ENCODE measurements around the gene GRID1.

The GRID1 gene

DNA sequence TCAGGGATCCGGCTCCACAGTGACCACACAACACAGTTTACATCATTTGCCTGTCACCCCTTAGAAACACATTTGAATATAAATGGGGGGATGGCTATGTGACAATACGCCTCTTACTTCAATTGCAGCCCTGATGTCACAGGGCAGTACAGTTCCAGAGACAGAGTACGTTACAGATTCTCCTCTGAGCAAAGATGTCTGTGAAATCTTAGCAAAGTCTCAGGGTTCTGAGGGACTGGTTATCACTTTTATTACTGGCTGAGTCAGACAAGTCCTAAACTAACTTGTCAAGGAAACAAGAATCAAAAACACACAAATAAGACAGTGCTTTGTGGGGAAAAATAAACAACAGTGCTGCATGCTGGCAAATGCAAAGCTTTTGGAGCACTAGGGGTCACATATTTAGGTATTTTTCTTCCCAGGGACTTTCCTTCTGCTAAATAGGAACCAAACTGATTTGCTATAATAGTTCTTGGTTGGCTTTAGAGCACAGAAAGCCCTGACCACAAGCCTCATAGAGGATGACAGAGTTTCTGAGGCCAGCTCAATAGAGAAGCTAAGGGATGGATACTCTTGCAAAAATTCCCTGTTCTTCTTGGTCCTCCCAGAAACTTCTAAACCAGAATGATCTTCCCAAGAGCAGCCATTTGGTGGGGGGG, 501.6 kb downstream of the GRID1 start:
- Histone ChIP-seq H3K27ac (no peak overlapping the region), H3K27me3 (no peaks in the 10 kb centered on the region), H3K4me2 (no peak overlapping the region), H3K9me3 (no peaks in the 10 kb centered on the region), H3K4me3 (no peak overlapping the region), H3K4me1 (no peaks in the 10 kb centered on the region), H3K9ac (no peak overlapping the region), H4K20me1 (no peaks in the 10 kb centered on the region), H3K36me3 (no peaks in the 10 kb centered on the region)
- TF ChIP-seq Cebpa-rat (IDR thresholded peaks at IDR 0.05), result no peak

DNA sequence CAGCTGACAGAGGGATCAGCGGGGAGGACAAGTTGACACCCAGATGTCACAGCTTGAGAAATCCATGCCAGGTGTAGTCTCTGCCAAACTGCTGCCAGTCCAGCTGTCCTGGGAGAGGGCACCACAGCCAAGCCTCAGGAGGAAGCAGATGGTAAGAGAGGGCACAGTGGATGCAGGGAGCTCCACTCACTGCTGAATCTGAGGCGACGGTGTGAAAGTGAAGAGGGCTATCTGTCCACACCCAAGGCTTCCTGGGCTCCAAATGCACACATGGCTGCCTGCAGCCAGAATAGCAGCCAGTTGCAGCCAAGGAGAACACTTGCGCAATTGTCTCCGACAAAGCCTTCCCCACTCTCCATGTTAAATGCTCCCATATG, 502.4 kb downstream of the GRID1 start:
- H3K36me3 ChIP-seq, result no peaks in the 10 kb centered on the region
- H3K4me2 ChIP-seq, result no peak overlapping the region
- no peaks in the 10 kb centered on the region for H4K20me1 ChIP-seq
- no peak overlapping the region for H3K27ac ChIP-seq
- no peaks in the 10 kb centered on the region for H3K27me3 ChIP-seq
- TF ChIP-seq Cebpa-rat (IDR thresholded peaks at IDR 0.05), result no peak
- no peaks in the 10 kb centered on the region for H3K4me1 ChIP-seq
- no peak overlapping the region for H3K9ac ChIP-seq
- no peak overlapping the region for H3K4me3 ChIP-seq
- no peaks in the 10 kb centered on the region for H3K9me3 ChIP-seq

DNA sequence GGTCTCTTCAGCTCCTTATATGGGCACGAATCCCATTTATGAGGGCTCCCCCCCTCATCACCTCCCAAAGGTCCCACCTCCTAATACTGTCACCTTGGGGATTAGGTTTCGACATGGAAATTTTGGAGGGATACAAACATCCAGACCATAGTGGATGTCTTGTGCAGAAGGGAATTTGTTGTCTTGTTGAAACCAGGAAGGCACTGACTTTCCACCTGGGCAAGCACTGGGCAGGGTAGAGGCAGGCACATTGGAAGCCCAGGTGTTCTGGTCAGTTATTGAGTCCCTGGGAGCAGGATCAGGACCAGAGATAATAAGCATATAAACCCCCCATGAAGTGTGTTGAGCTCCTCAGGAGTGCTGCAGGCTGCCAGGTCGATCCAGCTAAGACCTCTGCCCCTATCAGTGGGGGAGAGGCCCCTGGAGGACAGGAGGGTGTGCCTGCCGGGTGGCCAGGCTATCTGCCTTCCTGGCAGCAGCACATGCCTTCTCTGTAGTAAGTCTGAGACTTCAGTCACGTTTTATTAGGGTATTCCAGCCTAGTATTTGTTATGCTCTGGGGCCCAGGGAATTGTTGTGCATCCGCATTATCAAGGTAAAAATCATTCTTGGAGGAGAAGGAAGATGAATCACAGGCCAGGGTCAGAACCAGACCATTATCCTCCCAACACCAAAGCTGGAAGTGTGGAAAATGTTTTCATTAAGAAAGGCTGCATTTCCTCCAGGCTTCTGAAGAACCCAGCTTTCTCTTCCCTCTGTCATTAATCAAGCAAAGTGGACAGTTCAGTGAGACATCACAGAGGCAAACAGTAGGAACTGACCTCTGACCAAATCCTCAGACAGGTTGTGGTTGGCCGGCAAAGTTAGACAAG, 503.1 kb downstream of the GRID1 start:
- Histone ChIP-seq H3K36me3 (no peaks in the 10 kb centered on the region), H4K20me1 (no peaks in the 10 kb centered on the region), H3K27me3 (no peaks in the 10 kb centered on the region), H3K4me2 (no peak overlapping the region), H3K27ac (no peak overlapping the region), H3K9me3 (no peaks in the 10 kb centered on the region), H3K9ac (no peak overlapping the region), H3K4me1 (no peaks in the 10 kb centered on the region), H3K4me3 (no peak overlapping the region)
- TF ChIP-seq Cebpa-rat (IDR thresholded peaks at IDR 0.05), result no peak

DNA sequence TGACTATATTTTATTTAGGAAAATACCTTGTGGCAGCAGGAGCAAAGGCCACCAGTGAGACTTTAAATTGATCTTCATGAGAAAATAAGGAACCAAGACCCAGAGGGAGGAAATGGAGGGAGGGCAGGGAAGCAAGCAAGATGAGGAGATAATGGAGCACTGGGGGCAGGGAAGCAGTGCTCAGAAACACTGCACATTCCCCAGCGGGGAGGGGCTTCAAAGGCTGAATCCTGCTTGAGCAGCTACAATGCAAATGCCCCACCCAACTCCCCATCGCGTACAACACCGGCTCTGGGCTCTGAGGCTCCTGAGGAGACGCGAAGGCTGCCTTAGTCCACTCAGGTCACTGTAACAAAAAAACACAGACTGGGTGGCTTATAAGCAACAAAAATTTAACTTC, 503.8 kb downstream of the GRID1 start:
- Histone ChIP-seq H3K4me2 (no peak overlapping the region), H3K4me1 (no peaks in the 10 kb centered on the region), H3K27me3 (no peaks in the 10 kb centered on the region), H3K4me3 (no peak overlapping the region), H3K27ac (no peak overlapping the region), H3K9ac (no peak overlapping the region), H3K9me3 (no peaks in the 10 kb centered on the region), H4K20me1 (no peaks in the 10 kb centered on the region), H3K36me3 (no peaks in the 10 kb centered on the region)
- no peak for TF ChIP-seq Cebpa-rat (IDR thresholded peaks at IDR 0.05)

DNA sequence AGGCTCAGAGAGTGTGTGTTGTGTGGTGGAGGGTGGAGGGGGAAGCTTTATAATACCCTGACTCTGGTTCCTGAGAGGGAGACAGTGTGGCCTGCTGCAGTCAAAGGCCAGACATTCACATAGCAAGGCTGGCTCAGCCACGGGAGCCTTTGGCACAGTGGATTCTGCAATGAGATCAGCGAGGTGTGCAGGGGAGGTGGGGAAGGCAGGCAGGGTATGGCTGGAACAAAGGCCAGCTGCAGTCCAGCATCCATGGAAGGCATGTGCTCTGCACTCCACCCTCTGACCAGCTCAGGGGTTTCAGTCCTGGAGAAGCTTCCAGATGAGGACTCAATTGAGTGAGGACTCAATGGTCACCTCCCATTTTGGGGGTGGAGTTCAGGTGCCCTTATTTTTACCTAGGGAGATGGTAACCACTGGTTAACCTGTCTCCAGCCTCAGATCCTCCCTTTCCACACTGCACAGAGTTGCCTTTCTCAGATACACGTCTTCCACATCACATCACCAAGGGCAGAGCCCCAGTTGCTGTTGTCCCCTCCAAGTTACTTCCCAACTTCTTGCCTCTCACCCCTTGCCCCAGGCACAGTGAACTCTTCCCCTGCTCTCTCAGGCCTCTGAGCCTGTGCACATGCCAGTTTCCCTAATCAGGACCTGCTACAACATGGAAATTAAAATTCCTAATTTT, 504.9 kb downstream of the GRID1 start:
- Histone ChIP-seq H3K4me3 (no peak overlapping the region), H3K9me3 (no peaks in the 10 kb centered on the region), H3K27me3 (no peaks in the 10 kb centered on the region), H4K20me1 (no peaks in the 10 kb centered on the region), H3K27ac (no peak overlapping the region), H3K4me1 (no peaks in the 10 kb centered on the region), H3K36me3 (no peaks in the 10 kb centered on the region), H3K4me2 (no peak overlapping the region), H3K9ac (no peak overlapping the region)
- TF ChIP-seq Cebpa-rat (IDR thresholded peaks at IDR 0.05), result no peak

DNA sequence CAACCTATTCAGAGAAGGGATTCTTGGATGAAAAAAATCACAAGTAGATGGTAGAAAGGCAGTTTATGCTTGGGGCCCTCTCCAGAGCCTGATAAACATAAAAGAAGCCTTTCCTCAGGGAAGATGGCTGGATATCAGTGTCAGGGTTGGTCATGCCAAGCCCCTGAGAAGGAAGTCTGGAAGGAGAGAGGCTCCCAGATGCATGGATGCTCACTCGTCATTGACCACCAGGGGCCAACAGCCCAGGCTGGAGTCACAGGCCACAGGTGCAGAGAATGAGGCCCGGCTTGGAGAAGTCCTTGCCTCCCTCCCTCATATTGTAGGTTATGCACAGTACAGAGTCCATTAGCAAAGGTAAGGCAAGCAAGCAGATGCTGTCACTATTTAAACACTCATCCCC, 506.7 kb downstream of the GRID1 start:
- H3K4me1 ChIP-seq, result no peaks in the 10 kb centered on the region
- no peak overlapping the region for H3K4me2 ChIP-seq
- H4K20me1 ChIP-seq, result no peaks in the 10 kb centered on the region
- no peaks in the 10 kb centered on the region for H3K27me3 ChIP-seq
- no peak for TF ChIP-seq Cebpa-rat (IDR thresholded peaks at IDR 0.05)
- no peaks in the 10 kb centered on the region for H3K36me3 ChIP-seq
- H3K9me3 ChIP-seq, result no peaks in the 10 kb centered on the region
- H3K27ac ChIP-seq, result no peak overlapping the region
- no peak overlapping the region for H3K4me3 ChIP-seq
- H3K9ac ChIP-seq, result no peak overlapping the region

DNA sequence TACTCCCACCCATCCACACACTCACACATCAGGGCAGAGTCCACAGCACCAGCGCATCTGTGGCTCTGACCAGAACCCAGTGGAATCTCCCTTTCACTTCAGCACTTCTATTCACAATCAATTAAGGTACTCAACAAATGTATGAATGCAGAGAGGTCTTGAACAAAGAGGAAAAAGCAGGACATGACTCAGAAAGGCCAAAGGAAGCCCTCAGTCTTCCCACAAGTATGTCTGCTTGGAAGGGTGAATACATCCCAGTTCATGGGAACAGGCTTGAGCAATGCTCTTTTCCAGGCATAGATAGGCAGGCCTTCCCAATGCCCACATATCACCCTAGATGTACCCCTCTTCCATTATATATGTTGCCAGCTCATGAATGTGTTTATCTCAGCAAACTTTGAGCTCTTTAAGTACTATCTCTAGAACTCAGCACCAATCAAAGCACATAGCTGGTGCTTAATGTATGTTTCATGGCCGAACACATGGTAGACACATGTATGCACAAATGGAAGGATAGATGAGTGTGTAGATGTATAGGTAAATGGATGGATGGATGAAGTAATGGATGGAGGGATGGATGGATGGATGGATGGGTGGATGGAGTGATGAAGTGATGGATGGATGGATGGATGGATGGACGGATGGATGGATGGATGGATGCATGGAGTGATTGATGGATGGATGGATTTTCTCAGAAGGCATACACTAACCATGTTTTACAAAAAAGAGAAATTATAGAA, 507.6 kb downstream of the GRID1 start:
- no peaks in the 10 kb centered on the region for H3K36me3 ChIP-seq
- H4K20me1 ChIP-seq, result no peaks in the 10 kb centered on the region
- H3K4me1 ChIP-seq, result no peaks in the 10 kb centered on the region
- H3K4me3 ChIP-seq, result no peak overlapping the region
- H3K27me3 ChIP-seq, result no peaks in the 10 kb centered on the region
- no peak overlapping the region for H3K27ac ChIP-seq
- H3K9ac ChIP-seq, result no peak overlapping the region
- no peaks in the 10 kb centered on the region for H3K9me3 ChIP-seq
- TF ChIP-seq Cebpa-rat (IDR thresholded peaks at IDR 0.05), result no peak
- no peak overlapping the region for H3K4me2 ChIP-seq

DNA sequence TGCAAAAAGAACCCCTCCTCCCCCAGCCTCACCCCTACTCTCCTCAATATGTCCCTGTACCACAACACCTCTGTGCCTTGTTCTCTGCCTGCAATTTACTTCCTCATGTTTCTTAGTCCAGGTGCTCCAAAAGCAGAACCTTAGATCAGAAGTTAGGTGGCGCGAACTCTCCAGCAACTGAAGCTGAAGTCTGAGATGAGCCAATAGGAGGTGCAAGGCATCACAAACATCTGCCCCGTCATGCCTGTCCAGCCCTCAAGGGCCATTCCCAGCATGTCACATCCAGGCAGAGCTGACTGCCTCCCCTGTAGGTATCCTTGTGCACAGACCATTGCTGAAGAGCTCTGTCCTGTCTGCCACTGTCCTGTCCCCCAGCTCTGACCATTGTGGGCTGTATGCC, 508.8 kb downstream of the GRID1 start:
- Histone ChIP-seq H3K4me1 (no peaks in the 10 kb centered on the region), H3K9ac (no peak overlapping the region), H4K20me1 (no peaks in the 10 kb centered on the region), H3K27me3 (no peaks in the 10 kb centered on the region), H3K4me2 (no peak overlapping the region), H3K4me3 (no peak overlapping the region), H3K36me3 (no peaks in the 10 kb centered on the region), H3K27ac (no peak overlapping the region), H3K9me3 (no peaks in the 10 kb centered on the region)
- TF ChIP-seq Cebpa-rat (IDR thresholded peaks at IDR 0.05), result no peak

DNA sequence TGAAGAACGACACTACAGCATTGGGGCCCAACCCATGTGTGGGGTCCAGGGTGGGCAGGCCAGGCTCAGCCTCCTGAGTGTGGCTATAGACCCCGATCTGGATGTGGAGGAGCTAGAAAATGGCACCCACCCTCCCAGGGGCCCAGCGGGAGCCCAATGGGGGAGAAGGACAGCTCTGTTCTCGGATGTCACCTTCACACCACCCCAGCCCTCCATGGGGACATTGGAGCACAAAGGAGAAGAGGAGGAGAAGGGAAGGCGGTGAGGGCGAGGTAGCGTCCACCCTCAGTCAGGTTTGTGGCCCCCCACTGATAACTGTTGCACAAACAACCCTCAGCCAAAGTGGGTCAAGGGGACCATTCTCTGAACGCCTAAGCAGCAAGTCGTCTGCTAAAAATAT, 509.3 kb downstream of the GRID1 start:
- no peaks in the 10 kb centered on the region for H3K36me3 ChIP-seq
- no peak overlapping the region for H3K9ac ChIP-seq
- TF ChIP-seq Cebpa-rat (IDR thresholded peaks at IDR 0.05), result no peak
- no peaks in the 10 kb centered on the region for H3K27me3 ChIP-seq
- no peaks in the 10 kb centered on the region for H3K9me3 ChIP-seq
- no peak overlapping the region for H3K4me3 ChIP-seq
- H3K27ac ChIP-seq, result no peak overlapping the region
- H3K4me2 ChIP-seq, result no peak overlapping the region
- H3K4me1 ChIP-seq, result no peaks in the 10 kb centered on the region
- no peaks in the 10 kb centered on the region for H4K20me1 ChIP-seq

Measured in BLaER1 (cell line).